A673 (cell line): Measurements from ENCODE around the gene PTPN20.
"Not testable (repeated sequence)": the region's sequence is repeated elsewhere in the genome, so short reads cannot be mapped to it uniquely, and the experiment has no call there.

Source experiments
- CTCF ChIP-seq: fragments of 300-800, 200-600 bp; sonication (generic); conservative IDR thresholded peaks from 2 replicates; pipeline ENCODE4 v1.5.1; 2017; ENCODE audit warnings: low read depth, mild to moderate bottlenecking, antibody characterized with exemption, low read length, moderate library complexity, mixed read lengths
- EZH2 ChIP-seq: fragments of 200-600 bp; sonication (generic); IDR thresholded peaks from 2 replicates; pipeline ENCODE4 v1.6.1; 2017; ENCODE audit warnings: borderline replicate concordance, low read depth, mild to moderate bottlenecking, mixed read lengths, antibody characterized with exemption, low read length; ENCODE audit not compliant: poor library complexity, severe bottlenecking

- not testable (repeated sequence) for TF ChIP-seq CTCF, EZH2
Measured at GRCh38 chr10:46911144-46911876, at the start of gene PTPN20.
